NB4 (cell line): Measurements from ENCODE around the gene SLC44A4.

Experiments used
- CTCF ChIP-seq: IDR thresholded peaks from one replicate; pipeline ENCODE4 v1.5.1; 2012; ENCODE audit warnings: low read depth, low read length
- MAX ChIP-seq: IDR thresholded peaks from 2 replicates; pipeline ENCODE4 v1.6.1; 2011; ENCODE audit warnings: low read depth, low read length
- MYC ChIP-seq: IDR thresholded peaks from 2 replicates; pipeline ENCODE4 v1.6.1; 2011; ENCODE audit warnings: low read depth, low read length

- TF ChIP-seq MAX (no peak), CTCF (no peak), MYC (no peak)
Observed at GRCh38 chr6:31884528-31885035, 5.8 kb upstream of the SLC44A4 start.
